ENCODE measurements around the gene ODC1. TPM values are rescaled to one million over a fixed set of nuclear protein-coding genes. Genes with fewer than 3 reads are reported as not detected.

The ODC1 gene
- total RNA-seq, 1 donor from 2014 or later: 33.1 TPM

GRCh38 chr2:10397878-10398277, 50.2 kb downstream of the ODC1 start:
- no peak for DNase-seq (ENCODE audit: low spot score)
- ATAC-seq: no peak
- intact Hi-C loops (cut with DNase I): no loop called here

GRCh38 chr2:10397297-10397875, 50.7 kb downstream of the ODC1 start:
- DNase-seq (ENCODE audit: low spot score) (no peak), ATAC-seq (no peak)
- intact Hi-C loops (cut with DNase I): no loop called here

GRCh38 chr2:10396464-10396863, 51.7 kb downstream of the ODC1 start:
- no peak for ATAC-seq
- intact Hi-C loops (cut with DNase I): no loop called here
- no peak for DNase-seq (ENCODE audit: low spot score)

- no peak for ATAC-seq
- no peak for DNase-seq (ENCODE audit: low spot score)
- intact Hi-C loops (cut with DNase I): no loop called here
Observed at GRCh38 chr2:10395893-10396292, 52.2 kb downstream of the ODC1 start.

- ATAC-seq (no peak), DNase-seq (ENCODE audit: low spot score) (no peak)
- intact Hi-C loops (cut with DNase I): no loop called here
Observed at GRCh38 chr2:10393640-10393982, 54.5 kb downstream of the ODC1 start.

GRCh38 chr2:10392951-10393639, 55.0 kb downstream of the ODC1 start:
- intact Hi-C loops (cut with DNase I): no loop called here
- DNase-seq (ENCODE audit: low spot score) (no peak), ATAC-seq (no peak)

- ATAC-seq: no peak
- DNase-seq (ENCODE audit: low spot score): no peak
- intact Hi-C loops (cut with DNase I): no loop called here
Observed at GRCh38 chr2:10392548-10392947, 55.6 kb downstream of the ODC1 start.

- intact Hi-C loops (cut with DNase I): no loop called here
- ATAC-seq (no peak), DNase-seq (ENCODE audit: low spot score) (no peak)
Observed at GRCh38 chr2:10392100-10392499, 56.0 kb downstream of the ODC1 start.

- DNase-seq (ENCODE audit: low spot score) (no peak), ATAC-seq (no peak)
- intact Hi-C loops (cut with DNase I): no loop called here
Observed at GRCh38 chr2:10390369-10390801, 57.7 kb downstream of the ODC1 start.

Other genes with a start within 250 kb of the ODC1 start
- 31.7 TPM for gene HPCAL1, start 145.4 kb downstream of the ODC1 start, total RNA-seq
- 23.0 TPM for gene NOL10, start 241.6 kb upstream of the ODC1 start, total RNA-seq